SKM-1 treated with dmso at 0.1 percent for 144 hours (cell line): ENCODE measurements around the gene KCNJ12.

Source experiments
- DNase-seq: peaks from one replicate; lab custom pipeline; 2025; ENCODE audit not compliant: unreplicated experiment; lab: John Stamatoyannopoulos, UW

Gene KCNJ12

GRCh38 chr17:21365016-21365415 lies 11.1 kb upstream of the KCNJ12 start:
- no peak for DNase-seq

GRCh38 chr17:21368545-21369246 lies 7.5 kb upstream of the KCNJ12 start:
- DNase-seq, result peak; percentile 38

- no peak for DNase-seq
Observed at GRCh38 chr17:21369395-21369794, 6.8 kb upstream of the KCNJ12 start.

GRCh38 chr17:21370430-21370829 lies 5.7 kb upstream of the KCNJ12 start:
- DNase-seq, result no peak

GRCh38 chr17:21371511-21372081 lies 4.6 kb upstream of the KCNJ12 start:
- DNase-seq, result no peak

GRCh38 chr17:21372256-21372954 lies 3.8 kb upstream of the KCNJ12 start:
- DNase-seq, result no peak

GRCh38 chr17:21373036-21373435 lies 3.1 kb upstream of the KCNJ12 start:
- DNase-seq, result no peak

- no peak for DNase-seq
Observed at GRCh38 chr17:21373696-21374440, 2.3 kb upstream of the KCNJ12 start.

- DNase-seq, result no peak
Observed at GRCh38 chr17:21374441-21375161, 1.6 kb upstream of the KCNJ12 start.

- no peak for DNase-seq
Observed at GRCh38 chr17:21375162-21375560, 996 bp upstream of the KCNJ12 start.

- no peak for DNase-seq
Observed at GRCh38 chr17:21375757-21376080, 438 bp upstream of the KCNJ12 start.

- DNase-seq, result no peak
Observed at GRCh38 chr17:21376759-21377690, 868 bp downstream of the KCNJ12 start.

GRCh38 chr17:21377705-21378396 lies 1.7 kb downstream of the KCNJ12 start:
- no peak for DNase-seq

- no peak for DNase-seq
Observed at GRCh38 chr17:21378553-21378952, 2.4 kb downstream of the KCNJ12 start.

- no peak for DNase-seq
Observed at GRCh38 chr17:21379080-21379711, 3.0 kb downstream of the KCNJ12 start.

- DNase-seq, result no peak
Observed at GRCh38 chr17:21380659-21381058, 4.5 kb downstream of the KCNJ12 start.

- no peak for DNase-seq
Observed at GRCh38 chr17:21381076-21381706, 5.0 kb downstream of the KCNJ12 start.
